ENCODE results near the gene HS3ST5. TPM values are rescaled to one million over a fixed set of nuclear protein-coding genes. Genes with fewer than 3 reads are reported as not detected.

Gene HS3ST5
- total and polyA plus RNA-seq, 2 donors from 2014 or later, result 0.09 TPM; not detected in 1

GRCh38 chr6:114106020-114106419 is 236.8 kb downstream of the HS3ST5 start:
- H3K4me1 ChIP-seq (ENCODE audit: control insufficient read depth in 2 of 3, insufficient read depth in 2 of 3, low read depth in 1 of 3, low read length in 3 of 3), result no peaks in the 10 kb centered on the region
- H3K9me3 ChIP-seq (ENCODE audit: control insufficient read depth in 2 of 3, insufficient read depth in 1 of 3, low read length in 3 of 3), result no peaks in the 10 kb centered on the region
- no peak overlapping the region for H3K27ac ChIP-seq (ENCODE audit: low read depth in 2 of 2, low read length in 2 of 2)
- intact Hi-C loops (cut with DNase I), result no loop called here
- no peak overlapping the region for H3K4me3 ChIP-seq (ENCODE audit: low read length in 3 of 3)
- H3K9ac ChIP-seq (ENCODE audit: low read length in 3 of 3), result no peak overlapping the region
- H3K36me3 ChIP-seq (ENCODE audit: control insufficient read depth in 2 of 3, insufficient read depth in 3 of 3, low read length in 3 of 3), result no peaks in the 10 kb centered on the region
- no peak for TF ChIP-seq CTCF (IDR thresholded peaks at IDR 0.05; ENCODE audit: borderline replicate concordance, extremely low read depth, insufficient read depth)
- no peaks in the 10 kb centered on the region for H3K27me3 ChIP-seq (ENCODE audit: control insufficient read depth, insufficient read depth, low read length)
- DNase-seq (no peak), FAIRE-seq (no peak)

- no peaks in the 10 kb centered on the region for H3K36me3 ChIP-seq (ENCODE audit: control insufficient read depth in 2 of 3, insufficient read depth in 3 of 3, low read length in 3 of 3)
- no peaks in the 10 kb centered on the region for H3K9me3 ChIP-seq (ENCODE audit: control insufficient read depth in 2 of 3, insufficient read depth in 1 of 3, low read length in 3 of 3)
- DNase-seq, result no peak
- H3K4me3 ChIP-seq (ENCODE audit: low read length in 3 of 3), result no peak overlapping the region
- no peaks in the 10 kb centered on the region for H3K4me1 ChIP-seq (ENCODE audit: control insufficient read depth in 2 of 3, insufficient read depth in 2 of 3, low read depth in 1 of 3, low read length in 3 of 3)
- H3K27me3 ChIP-seq (ENCODE audit: control insufficient read depth, insufficient read depth, low read length), result no peaks in the 10 kb centered on the region
- H3K27ac ChIP-seq (ENCODE audit: low read depth in 2 of 2, low read length in 2 of 2), result no peak overlapping the region
- H3K9ac ChIP-seq (ENCODE audit: low read length in 3 of 3), result no peak overlapping the region
- no peak for TF ChIP-seq CTCF (IDR thresholded peaks at IDR 0.05; ENCODE audit: borderline replicate concordance, extremely low read depth, insufficient read depth)
- intact Hi-C loops (cut with DNase I), result no loop called here
- no peak for FAIRE-seq
Measured at GRCh38 chr6:114101255-114101654, 241.6 kb downstream of the HS3ST5 start.

GRCh38 chr6:114100215-114100994 is 242.4 kb downstream of the HS3ST5 start:
- intact Hi-C loops (cut with DNase I), result no loop called here

More at GRCh38 chr6:114100215-114100994, 242.4 kb downstream of the HS3ST5 start:
- Histone ChIP-seq H3K36me3 (ENCODE audit: control insufficient read depth in 2 of 3, insufficient read depth in 3 of 3, low read length in 3 of 3) (no peaks in the 10 kb centered on the region), H3K9ac (ENCODE audit: low read length in 3 of 3) (no peak overlapping the region), H3K27me3 (ENCODE audit: control insufficient read depth, insufficient read depth, low read length) (no peaks in the 10 kb centered on the region), H3K4me3 (ENCODE audit: low read length in 3 of 3) (no peak overlapping the region), H3K4me1 (ENCODE audit: control insufficient read depth in 2 of 3, insufficient read depth in 2 of 3, low read depth in 1 of 3, low read length in 3 of 3) (no peaks in the 10 kb centered on the region), H3K27ac (ENCODE audit: low read depth in 2 of 2, low read length in 2 of 2) (no peak overlapping the region), H3K9me3 (ENCODE audit: control insufficient read depth in 2 of 3, insufficient read depth in 1 of 3, low read length in 3 of 3) (no peaks in the 10 kb centered on the region)
- DNase-seq (peak in 1 of 5 donors; percentile 10), FAIRE-seq (no peak)
- TF ChIP-seq CTCF (IDR thresholded peaks at IDR 0.05; ENCODE audit: borderline replicate concordance, extremely low read depth, insufficient read depth), result no peak
